Measurements from ENCODE around the gene TMEM45A.
A peak's percentile ranks its signal among the peaks of the same experiment; 100 is the strongest.

TMEM45A gene

DNA sequence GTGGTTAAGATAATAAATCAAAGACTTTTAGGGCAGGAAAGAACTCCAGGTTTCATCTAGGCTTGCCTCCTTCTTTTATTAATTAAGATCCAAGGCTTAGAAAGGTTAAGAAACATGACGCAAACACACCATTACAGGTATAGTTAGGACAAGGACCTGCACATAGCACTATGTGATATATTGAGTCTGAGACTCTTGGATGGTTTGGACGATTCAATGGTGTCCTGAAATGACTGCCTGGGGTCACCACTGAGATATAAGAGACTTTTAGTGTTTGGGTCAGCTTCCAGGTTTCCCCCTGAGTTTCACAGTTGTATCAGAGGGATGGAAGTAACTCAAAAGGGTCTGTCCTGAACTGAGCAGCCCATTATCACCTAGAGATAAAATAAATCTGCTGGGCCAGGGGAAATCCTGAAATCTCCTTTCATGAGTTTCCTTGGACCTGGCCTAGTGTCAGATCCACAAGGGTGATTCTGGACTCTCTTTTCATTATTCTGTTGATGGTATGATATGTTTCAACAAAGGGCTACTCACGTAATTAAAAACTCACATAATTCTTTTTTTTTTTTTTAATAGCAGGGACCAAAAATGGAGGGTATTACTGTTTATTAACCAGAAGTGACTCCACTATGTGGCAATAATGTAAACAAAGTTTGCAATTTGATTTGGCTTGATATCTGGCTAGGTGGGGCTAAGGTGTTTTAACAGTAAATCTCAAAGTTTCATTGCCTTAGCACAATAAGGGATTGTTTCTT lies 61.4 kb downstream of the TMEM45A start:
- TF ChIP-seq, protein P1, sequence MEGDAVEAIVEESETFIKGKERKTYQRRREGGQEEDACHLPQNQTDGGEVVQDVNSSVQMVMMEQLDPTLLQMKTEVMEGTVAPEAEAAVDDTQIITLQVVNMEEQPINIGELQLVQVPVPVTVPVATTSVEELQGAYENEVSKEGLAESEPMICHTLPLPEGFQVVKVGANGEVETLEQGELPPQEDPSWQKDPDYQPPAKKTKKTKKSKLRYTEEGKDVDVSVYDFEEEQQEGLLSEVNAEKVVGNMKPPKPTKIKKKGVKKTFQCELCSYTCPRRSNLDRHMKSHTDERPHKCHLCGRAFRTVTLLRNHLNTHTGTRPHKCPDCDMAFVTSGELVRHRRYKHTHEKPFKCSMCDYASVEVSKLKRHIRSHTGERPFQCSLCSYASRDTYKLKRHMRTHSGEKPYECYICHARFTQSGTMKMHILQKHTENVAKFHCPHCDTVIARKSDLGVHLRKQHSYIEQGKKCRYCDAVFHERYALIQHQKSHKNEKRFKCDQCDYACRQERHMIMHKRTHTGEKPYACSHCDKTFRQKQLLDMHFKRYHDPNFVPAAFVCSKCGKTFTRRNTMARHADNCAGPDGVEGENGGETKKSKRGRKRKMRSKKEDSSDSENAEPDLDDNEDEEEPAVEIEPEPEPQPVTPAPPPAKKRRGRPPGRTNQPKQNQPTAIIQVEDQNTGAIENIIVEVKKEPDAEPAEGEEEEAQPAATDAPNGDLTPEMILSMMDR (conservative IDR thresholded peaks at IDR 0.05): no peak
- no peak overlapping the region for H3K27ac ChIP-seq

DNA sequence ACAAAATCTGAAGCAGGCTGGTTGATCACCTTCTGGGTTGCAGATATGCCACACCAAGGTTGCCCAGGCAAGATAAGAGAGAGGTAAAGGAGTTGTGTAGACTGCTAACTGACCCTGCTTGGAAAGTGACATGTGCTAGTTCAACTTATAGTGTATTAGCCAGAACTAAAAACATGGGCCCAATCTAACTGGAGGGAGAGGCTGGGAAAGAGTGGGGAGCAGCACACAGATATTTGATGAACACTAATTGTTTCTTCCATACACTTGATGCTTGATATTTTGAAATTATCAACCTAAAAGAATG lies 61.9 kb downstream of the TMEM45A start:
- H3K27ac ChIP-seq: no peak overlapping the region
- TF ChIP-seq, protein P1 (conservative IDR thresholded peaks at IDR 0.05): no peak

DNA sequence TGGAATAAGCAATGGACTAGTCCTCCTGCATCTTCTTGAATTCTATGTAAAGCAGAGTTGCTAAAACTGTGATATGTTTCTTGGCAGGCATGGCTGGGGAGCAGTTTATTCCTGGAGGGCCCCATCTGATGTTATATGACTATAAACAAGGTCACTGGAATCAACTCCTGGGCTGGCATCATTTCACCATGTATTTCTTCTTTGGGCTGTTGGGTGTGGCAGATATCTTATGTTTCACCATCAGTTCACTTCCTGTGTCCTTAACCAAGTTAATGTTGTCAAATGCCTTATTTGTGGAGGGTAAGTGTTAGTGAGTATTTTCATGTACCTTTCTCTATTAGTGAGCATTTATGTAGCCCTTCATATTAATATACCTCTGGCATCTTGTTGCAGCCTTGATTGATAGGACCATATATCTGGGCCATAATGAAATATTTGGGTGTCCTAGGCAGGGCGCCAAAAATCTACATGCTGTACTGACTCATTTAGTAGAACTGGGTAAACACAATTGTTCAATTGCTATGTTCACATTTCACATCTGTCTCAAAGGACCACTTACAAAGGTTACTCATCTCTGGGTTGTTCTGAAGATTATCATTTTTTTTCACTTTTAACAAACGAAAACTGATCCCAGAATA lies 64.4 kb downstream of the TMEM45A start:
- TF ChIP-seq, protein P1 (conservative IDR thresholded peaks at IDR 0.05): no peak
- no peak overlapping the region for H3K27ac ChIP-seq

DNA sequence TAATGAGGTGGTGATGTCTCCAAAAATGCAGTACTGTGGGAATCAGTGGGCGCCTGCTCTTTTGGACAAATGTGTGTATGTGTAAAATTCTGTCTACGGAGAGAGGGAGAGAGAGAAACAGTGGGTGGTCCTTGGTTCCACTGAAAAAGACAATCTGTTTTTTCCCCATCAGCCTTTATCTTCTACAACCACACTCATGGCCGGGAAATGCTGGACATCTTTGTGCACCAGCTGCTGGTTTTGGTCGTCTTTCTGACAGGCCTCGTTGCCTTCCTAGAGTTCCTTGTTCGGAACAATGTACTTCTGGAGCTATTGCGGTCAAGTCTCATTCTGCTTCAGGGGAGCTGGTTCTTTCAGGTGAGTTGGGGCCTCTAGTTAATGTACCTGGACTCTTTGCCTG lies 65.8 kb downstream of the TMEM45A start:
- H3K27ac ChIP-seq: no peak overlapping the region
- TF ChIP-seq, protein P1 (conservative IDR thresholded peaks at IDR 0.05): no peak

DNA sequence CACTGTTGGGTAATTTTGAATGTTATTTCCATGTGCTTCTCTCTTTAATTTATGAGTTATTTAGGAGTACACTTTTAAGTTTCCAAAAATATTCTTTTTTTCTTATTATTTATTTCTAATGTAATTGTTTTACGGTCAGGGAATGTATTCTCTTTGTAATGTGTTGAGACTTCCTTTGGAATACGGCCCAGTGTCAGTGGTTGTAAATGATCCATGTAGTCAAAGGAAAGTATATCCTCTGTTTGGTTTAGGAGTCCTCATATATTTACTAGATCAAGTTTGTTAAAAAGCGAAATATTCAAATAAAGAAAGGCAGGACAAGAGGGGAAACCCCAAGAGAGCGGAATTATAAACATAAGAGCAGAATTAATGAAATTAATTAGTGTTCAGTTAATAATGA lies 68.0 kb downstream of the TMEM45A start:
- TF ChIP-seq, protein P1 (conservative IDR thresholded peaks at IDR 0.05): no peak
- peak overlapping the region; percentile 64; the same call in 1 of the 2 replicates for H3K27ac ChIP-seq

DNA sequence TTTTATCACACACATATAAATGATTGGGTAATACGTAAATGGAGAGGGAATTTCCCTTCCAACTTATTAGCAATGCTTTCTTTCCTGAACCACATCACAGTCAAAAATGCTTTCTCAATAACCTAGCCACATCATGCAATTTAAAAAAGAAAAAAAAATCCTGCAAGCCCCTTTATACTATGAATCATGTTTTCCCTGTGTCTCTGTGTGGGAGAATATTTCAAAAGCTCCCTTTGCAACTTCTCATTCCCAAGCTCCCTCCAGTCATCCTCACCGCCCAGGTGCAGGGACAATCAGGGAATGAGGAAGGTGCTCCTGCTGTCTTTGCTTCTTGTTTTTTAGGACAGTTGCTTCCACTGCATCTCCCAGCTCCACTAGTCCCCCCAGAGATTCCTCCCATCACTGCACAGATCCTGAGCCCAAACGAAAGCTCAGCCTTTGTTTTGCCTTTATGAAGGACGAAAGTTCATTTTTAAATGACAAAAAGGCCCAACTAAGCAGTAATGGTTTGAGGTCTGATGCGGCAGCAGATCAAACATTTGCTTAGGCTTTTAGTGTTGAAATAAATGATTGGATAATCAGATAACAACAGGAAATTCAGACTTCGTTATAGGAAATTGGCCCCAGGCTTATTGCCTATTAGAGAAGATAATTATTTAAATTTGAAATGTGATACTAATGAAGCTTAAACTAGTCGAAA lies 69.2 kb downstream of the TMEM45A start:
- TF ChIP-seq, protein P1 (conservative IDR thresholded peaks at IDR 0.05): no peak
- H3K27ac ChIP-seq: peak overlapping the region; percentile 64

DNA sequence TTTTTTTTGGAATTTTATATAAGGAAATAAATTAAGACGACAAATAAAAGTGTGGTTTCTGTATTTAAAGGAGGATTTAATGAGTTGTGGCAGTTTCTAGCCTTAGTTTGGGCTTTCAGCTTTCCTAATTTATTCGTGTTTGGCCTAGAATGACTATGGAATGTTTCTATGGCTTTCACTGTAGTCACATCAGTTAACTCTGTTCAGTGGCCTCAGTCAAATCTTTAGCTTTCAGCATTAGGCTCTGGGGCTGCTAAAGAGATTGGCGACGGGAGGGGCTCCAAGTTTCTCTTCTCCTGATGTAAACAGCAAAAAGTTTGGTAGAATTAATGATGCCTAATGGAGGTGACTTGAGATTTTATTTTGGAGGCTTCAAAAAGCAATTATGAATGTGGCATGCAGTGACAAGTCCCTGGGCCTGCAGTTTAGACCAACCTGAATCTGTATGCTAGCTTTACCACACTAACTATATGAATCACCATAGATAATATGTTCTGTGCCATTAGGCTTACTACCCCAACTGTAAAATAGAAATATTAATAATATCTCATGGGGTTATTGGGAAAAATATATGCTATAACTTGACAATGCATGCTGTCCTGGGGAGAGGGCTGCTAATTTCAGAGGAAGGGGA lies 69.9 kb downstream of the TMEM45A start:
- peak overlapping the region; percentile 64 for H3K27ac ChIP-seq
- TF ChIP-seq, protein P1 (conservative IDR thresholded peaks at IDR 0.05): no peak

All from VCaP (cell line).